Measurements from ENCODE around the gene CLSTN3.

DNA sequence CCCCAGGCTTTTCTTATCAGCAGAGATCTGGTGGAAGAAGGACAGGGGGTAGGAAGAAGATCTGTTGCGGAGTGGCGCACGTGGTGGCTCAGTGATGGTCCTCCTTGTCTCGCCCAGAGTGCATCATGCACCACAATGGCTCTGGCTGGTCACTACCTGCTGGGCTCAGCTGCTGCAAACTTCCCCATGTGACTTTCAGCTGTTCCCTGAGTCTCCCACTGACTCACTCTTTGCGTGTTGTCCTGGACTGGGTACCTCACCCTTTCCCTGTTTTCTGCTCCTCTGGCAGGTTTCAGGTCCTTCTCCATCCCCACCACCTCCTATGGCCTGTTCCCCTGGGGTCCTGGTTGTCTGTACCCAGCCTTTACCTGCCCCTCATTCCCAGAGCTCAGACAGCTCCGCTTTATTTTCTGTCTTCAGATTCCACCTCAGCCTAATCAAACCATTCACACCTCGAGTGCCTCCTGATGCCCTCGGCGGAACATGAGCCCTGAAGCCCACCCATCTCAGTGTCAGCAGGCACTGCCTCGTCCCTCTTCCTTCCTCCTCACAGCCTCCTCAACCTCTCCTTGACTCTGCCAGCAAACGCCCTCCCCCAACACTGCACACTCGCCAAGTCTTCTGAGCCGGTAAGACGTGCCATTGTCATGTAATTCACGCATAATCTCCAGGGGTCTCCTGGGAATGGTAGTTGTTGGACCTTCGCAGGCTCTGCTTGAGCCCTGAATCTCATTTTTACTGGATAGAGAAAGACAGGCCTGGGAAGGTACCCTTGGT, 39.8 kb upstream of the CLSTN3 start:
- TF ChIP-seq POLR2A (IDR thresholded peaks at IDR 0.05) = no peak
- no peak for TF ChIP-seq CTCF (IDR thresholded peaks at IDR 0.05)
- TF ChIP-seq EP300 (IDR thresholded peaks at IDR 0.05) = no peak

Data from ovary (tissue), 3 donors.